A673 (cell line): ENCODE results near the gene MYO1C. TPM values are rescaled to one million over a fixed set of nuclear protein-coding genes. Genes with fewer than 3 reads are reported as not detected.
A peak's percentile ranks its signal among the peaks of the same experiment; 100 is the strongest.

ENCODE experiments used
- BruUV-seq: library from RNA; stranded (reverse); fragments of 400-500 nt; replicated peaks from 2 replicates; lab custom pipeline; 2021; lab: Mats Ljungman, UMichigan
- CTCF ChIA-PET: fragments of 300-600 bp; sonication (Branson Sonifier 250); formaldehyde crosslinking; loops from one replicate; lab custom pipeline; 2022; ENCODE audit warnings: antibody characterized with exemption; lab: Charles Lee
- POLR2A ChIA-PET: fragments of 300-600 bp; sonication (Branson Sonifier 250); formaldehyde crosslinking; loops from one replicate; lab custom pipeline; 2022; ENCODE audit warnings: antibody characterized with exemption; ENCODE audit not compliant: low non-redundant PET; lab: Charles Lee
- DNase-seq: peaks from one replicate; pipeline ENCODE4 v3.0.0-alpha.2; 2015; ENCODE audit warnings: low spot score
- H3K27ac ChIP-seq: fragments of 200-600 bp; sonication (generic); 2 replicates; pipeline ENCODE4 v1.5.1; 2016; ENCODE audit warnings: mixed run types, low read depth, mild to moderate bottlenecking, mixed read lengths, antibody characterized with exemption, low read length; ENCODE audit not compliant: poor library complexity, severe bottlenecking
- H3K27me3 ChIP-seq: fragments of 200-600 bp; sonication (generic); replicated peaks from 2 replicates; pipeline ENCODE4 v1.6.1; 2017; ENCODE audit warnings: mixed run types, low read depth, mild to moderate bottlenecking, mixed read lengths, antibody characterized with exemption, low read length; ENCODE audit not compliant: insufficient read depth, poor library complexity
- H3K36me3 ChIP-seq: fragments of 200-600 bp; sonication (generic); 2 replicates; pipeline ENCODE4 v1.6.1; 2016; ENCODE audit warnings: mixed run types, mild to moderate bottlenecking, mixed read lengths, antibody characterized with exemption, low read length; ENCODE audit not compliant: insufficient read depth, poor library complexity, severe bottlenecking
- H3K4me1 ChIP-seq: fragments of 200-600 bp; sonication (generic); 2 replicates; pipeline ENCODE4 v1.6.1; 2017; ENCODE audit warnings: mixed run types, mild to moderate bottlenecking, mixed read lengths, antibody characterized with exemption, low read length; ENCODE audit not compliant: insufficient read depth, poor library complexity, severe bottlenecking
- H3K4me3 ChIP-seq: fragments of 200-600 bp; sonication (generic); 2 replicates; pipeline ENCODE4 v1.5.1; 2016; ENCODE audit warnings: low read depth, mixed run types, mild to moderate bottlenecking, mixed read lengths, low read length; ENCODE audit not compliant: poor library complexity, severe bottlenecking
- H3K9me3 ChIP-seq: fragments of 200-600 bp; sonication (generic); 2 replicates; pipeline ENCODE4 v1.6.1; 2016; ENCODE audit warnings: mixed run types, low read depth, mild to moderate bottlenecking, mixed read lengths, antibody characterized with exemption, low read length; ENCODE audit not compliant: poor library complexity, severe bottlenecking
- CTCF ChIP-seq: fragments of 300-800, 200-600 bp; sonication (generic); conservative IDR thresholded peaks from 2 replicates; pipeline ENCODE4 v1.5.1; 2017; ENCODE audit warnings: low read depth, mild to moderate bottlenecking, antibody characterized with exemption, low read length, moderate library complexity, mixed read lengths
- EZH2 ChIP-seq: fragments of 200-600 bp; sonication (generic); IDR thresholded peaks from 2 replicates; pipeline ENCODE4 v1.6.1; 2017; ENCODE audit warnings: borderline replicate concordance, low read depth, mild to moderate bottlenecking, mixed read lengths, antibody characterized with exemption, low read length; ENCODE audit not compliant: poor library complexity, severe bottlenecking
- intact Hi-C: fragments of 100-400 bp; cut with micrococcal nuclease; formaldehyde crosslinking; loops from one replicate; pipeline ENCODE4 v1.10.0; 2022; ENCODE audit not compliant: unreplicated experiment
- total RNA-seq: library from RNA; stranded (reverse); gene quantifications from 2 replicates; pipeline ENCODE4 v1.2.3, GENCODE V29; 2021

Gene MYO1C
- total RNA-seq, 1 experiment from 2014 or later: 103 TPM

DNA sequence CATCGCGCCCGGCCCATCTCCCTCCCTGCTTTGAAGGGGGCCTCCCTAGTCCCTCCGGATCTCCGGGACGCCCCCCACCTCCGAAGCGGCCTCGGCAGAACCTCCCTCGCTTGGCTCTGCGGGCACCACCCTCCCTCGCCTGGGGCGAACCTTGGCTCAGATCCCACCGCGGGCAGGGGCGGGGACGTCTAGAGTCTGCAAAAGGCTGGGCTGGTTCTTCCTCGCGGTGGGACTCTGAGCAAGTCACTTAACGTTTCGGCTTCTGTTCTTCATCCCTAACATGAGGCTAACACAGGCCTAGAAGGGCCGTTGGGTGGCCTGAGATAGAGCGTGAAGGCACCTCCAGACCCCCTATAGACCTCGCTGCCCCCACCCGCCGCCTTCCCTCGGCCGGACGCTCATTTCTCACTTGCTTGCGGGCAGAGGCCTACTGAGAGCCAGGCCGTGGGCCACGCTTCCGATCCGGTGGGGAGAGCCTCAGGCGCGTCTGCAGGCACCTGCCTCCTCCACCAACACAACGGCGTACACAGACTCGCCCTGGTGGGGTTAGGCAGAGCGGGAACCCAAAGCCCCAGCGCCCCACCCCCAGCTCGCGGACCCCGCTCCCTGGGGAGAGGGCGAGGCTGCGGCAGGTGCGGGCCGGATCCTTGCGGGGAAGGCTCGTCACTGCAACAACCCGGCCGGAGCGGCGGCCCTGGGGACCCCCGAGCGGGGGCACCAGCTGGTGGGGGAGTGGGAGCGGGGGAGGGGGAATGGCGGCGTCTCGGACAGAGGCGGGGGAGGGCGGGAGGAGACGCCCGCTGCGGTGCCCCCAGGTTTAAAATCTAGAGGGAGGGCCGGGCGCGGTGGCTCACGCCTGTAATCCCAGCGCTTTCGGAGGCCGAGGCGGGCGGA is 5.4 kb downstream of the MYO1C start:
- peak; percentile 93 for DNase-seq
- Histone ChIP-seq H3K4me1 (peaks cover 16% of the 10 kb centered on the region), H3K27ac (peak overlapping the region; percentile 84), H3K27me3 (no peaks in the 10 kb centered on the region), H3K9me3 (no peaks in the 10 kb centered on the region), H3K36me3 (peaks cover 10% of the 10 kb centered on the region), H3K4me3 (peak overlapping the region; percentile 79)
- ChIA-PET POLR2A (interaction anchor here (0.7 kb wide), 1 partner anchor 9 kb away, joined by 3 read pairs; no protein-coding TSS in a partner anchor), CTCF (interaction anchor here (0.6 kb wide), 1 partner anchor 121 kb away, joined by 3 read pairs; no protein-coding TSS in a partner anchor)
- BruUV-seq: no TSS peak
- TF ChIP-seq CTCF (no peak), EZH2 (no peak)
- intact Hi-C loops: no loop called here

GRCh38 chr17:1485423-1486376 is 6.8 kb downstream of the MYO1C start:
- peak overlapping the region; percentile 84 for H3K27ac ChIP-seq

More at GRCh38 chr17:1485423-1486376, 6.8 kb downstream of the MYO1C start:
- H3K4me1 ChIP-seq: peaks cover 12% of the 10 kb centered on the region
- POLR2A ChIA-PET: no interaction called here
- no peaks in the 10 kb centered on the region for H3K9me3 ChIP-seq
- DNase-seq: peak; percentile 76
- no peak for TF ChIP-seq CTCF
- no peak for TF ChIP-seq EZH2
- no TSS peak for BruUV-seq
- H3K27me3 ChIP-seq: no peaks in the 10 kb centered on the region
- H3K36me3 ChIP-seq: peaks cover 20% of the 10 kb centered on the region
- peak overlapping the region; percentile 79 for H3K4me3 ChIP-seq
- CTCF ChIA-PET: interaction anchor here (0.9 kb wide), 1 partner anchor 29 kb away, joined by 4 read pairs; no protein-coding TSS in a partner anchor
- intact Hi-C loops: no loop called here
